ENCODE measurements around the gene KLK4.

Gene KLK4

DNA sequence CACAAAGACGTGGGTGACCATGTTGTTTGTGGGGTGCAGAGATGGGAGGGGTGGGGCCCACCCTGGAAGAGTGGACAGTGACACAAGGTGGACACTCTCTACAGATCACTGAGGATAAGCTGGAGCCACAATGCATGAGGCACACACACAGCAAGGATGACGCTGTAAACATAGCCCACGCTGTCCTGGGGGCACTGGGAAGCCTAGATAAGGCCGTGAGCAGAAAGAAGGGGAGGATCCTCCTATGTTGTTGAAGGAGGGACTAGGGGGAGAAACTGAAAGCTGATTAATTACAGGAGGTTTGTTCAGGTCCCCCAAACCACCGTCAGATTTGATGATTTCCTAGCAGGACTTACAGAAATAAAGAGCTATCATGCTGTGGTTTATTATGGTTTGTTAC is 32.3 kb downstream of the KLK4 start:
- DNase-seq = no peak

- no peak for DNase-seq
Observed at GRCh38 chr19:50877338-50877737, 33.9 kb downstream of the KLK4 start.

GRCh38 chr19:50876456-50876855 is 34.7 kb downstream of the KLK4 start:
- DNase-seq = no peak

DNA sequence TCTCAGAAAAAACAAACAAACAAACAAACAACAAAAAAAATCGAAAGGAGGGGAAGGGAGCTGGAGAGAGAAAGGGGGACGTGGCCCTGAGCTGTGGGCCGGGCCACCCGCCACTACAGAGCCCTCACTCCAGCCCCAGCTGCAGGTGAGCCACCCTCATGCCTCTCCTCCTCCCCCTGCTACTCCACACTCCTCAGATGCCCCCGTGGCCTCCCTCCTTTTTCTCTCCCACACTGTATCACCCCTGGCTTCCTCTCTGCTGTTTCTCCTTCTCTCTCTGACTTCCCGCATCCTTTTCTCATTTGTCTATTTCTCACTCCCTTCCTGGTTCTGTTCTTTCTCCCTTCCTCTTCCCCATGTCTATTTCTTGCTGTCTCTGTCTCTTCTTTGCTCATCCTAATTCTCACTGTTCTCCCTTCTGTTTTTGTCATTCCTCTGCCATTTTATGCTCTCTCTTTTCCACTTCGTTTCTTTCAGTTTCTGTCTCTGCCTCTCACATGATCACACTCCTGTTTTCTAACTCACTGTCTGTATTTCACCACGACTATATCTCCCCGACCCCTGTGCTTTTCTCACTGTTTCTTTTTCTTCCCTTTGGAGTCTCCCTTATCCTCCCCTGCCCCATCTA is 35.3 kb downstream of the KLK4 start:
- DNase-seq = no peak

DNA sequence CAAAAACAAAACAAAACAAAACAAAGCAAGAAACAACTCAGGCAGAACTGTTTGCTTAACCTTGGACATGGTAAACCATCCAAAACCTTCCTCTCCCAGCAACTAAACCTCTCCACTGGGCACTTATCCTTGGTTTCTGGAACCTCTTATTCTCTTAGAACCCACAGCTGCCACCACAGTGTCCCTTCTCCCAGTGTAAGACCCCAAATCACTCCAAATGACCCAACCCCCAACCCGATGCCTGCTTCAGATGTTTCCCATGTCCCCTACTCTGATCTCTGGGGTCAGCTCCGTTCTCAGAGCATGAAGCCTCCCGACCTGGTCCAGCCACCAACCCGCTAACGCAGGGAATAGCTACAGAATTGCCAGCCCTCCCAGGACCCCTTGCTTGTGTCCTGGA is 37.0 kb downstream of the KLK4 start:
- no peak for DNase-seq

DNA sequence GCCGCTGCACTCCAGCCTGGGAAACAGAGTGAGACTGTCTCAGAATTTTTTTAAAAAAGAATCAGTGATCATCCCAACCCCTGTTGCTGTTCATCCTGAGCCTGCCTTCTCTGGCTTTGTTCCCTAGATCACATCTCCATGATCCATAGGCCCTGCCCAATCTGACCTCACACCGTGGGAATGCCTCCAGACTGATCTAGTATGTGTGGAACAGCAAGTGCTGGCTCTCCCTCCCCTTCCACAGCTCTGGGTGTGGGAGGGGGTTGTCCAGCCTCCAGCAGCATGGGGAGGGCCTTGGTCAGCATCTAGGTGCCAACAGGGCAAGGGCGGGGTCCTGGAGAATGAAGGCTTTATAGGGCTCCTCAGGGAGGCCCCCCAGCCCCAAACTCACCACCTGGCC is 38.1 kb downstream of the KLK4 start, which contains the start of gene KLK2:
Gene KLK2 (plus strand): TSS at position 384 of the 400 bp plus-strand sequence. CDS start 35 bp downstream, outside the sequence.
- DNase-seq = no peak

GRCh38 chr19:50870417-50871089 is 40.6 kb downstream of the KLK4 start:
- no peak for DNase-seq

GRCh38 chr19:50869479-50869878 is 41.7 kb downstream of the KLK4 start:
- no peak for DNase-seq

GRCh38 chr19:50861496-50862286 is 49.5 kb downstream of the KLK4 start:
- no peak for DNase-seq

- no peak for DNase-seq
Observed at GRCh38 chr19:50861010-50861409, 50.2 kb downstream of the KLK4 start.

DNA sequence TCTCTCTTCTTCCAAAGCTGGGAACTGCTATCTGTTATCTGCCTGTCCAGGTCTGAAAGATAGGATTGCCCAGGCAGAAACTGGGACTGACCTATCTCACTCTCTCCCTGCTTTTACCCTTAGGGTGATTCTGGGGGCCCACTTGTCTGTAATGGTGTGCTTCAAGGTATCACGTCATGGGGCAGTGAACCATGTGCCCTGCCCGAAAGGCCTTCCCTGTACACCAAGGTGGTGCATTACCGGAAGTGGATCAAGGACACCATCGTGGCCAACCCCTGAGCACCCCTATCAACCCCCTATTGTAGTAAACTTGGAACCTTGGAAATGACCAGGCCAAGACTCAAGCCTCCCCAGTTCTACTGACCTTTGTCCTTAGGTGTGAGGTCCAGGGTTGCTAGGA is 51.3 kb downstream of the KLK4 start:
- no peak for DNase-seq

DNA sequence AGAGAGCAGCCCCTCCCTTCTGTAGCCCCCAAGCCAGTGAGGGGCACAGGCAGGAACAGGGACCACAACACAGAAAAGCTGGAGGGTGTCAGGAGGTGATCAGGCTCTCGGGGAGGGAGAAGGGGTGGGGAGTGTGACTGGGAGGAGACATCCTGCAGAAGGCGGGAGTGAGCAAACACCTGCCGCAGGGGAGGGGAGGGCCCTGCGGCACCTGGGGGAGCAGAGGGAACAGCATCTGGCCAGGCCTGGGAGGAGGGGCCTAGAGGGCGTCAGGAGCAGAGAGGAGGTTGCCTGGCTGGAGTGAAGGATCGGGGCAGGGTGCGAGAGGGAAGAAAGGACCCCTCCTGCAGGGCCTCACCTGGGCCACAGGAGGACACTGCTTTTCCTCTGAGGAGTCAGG is 52.3 kb downstream of the KLK4 start:
- DNase-seq = no peak

DNA sequence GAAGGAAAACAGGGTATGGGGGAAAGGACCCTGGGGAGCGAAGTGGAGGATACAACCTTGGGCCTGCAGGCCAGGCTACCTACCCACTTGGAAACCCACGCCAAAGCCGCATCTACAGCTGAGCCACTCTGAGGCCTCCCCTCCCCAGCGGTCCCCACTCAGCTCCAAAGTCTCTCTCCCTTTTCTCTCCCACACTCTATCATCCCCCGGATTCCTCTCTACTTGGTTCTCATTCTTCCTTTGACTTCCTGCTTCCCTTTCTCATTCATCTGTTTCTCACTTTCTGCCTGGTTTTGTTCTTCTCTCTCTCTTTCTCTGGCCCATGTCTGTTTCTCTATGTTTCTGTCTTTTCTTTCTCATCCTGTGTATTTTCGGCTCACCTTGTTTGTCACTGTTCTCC is 53.8 kb downstream of the KLK4 start:
- no peak for DNase-seq
